SK-N-SH treated with all-trans-retinoic acid at 6 μM for 48 hours (cell line): ENCODE results near the gene COL23A1.

Experiments
- ATAC-seq: fragments of 200-7000 bp; cut with Tn5 transposase; 3 replicates; pipeline ENCODE4 v1.9.1; 2020; ENCODE audit warnings: mild to moderate bottlenecking, moderate library complexity
- ARNTL ChIP-seq: fragments of 450-650 bp; formaldehyde crosslinking; IDR thresholded peaks from 2 replicates; pipeline ENCODE4 v1.5.0; 2020; ENCODE audit warnings: low read depth, mild to moderate bottlenecking, moderate library complexity, borderline replicate concordance
- BACH2 ChIP-seq: fragments of 250-450 bp; sonication (Bioruptor Pico); IDR thresholded peaks from 2 replicates; pipeline ENCODE4 v1.9.0; 2021; ENCODE audit warnings: mild to moderate bottlenecking, borderline replicate concordance
- CSDC2 ChIP-seq: fragments of 250-450 bp; sonication (Bioruptor Pico); IDR thresholded peaks from 2 replicates; pipeline ENCODE4 v1.5.0; 2020; ENCODE audit warnings: mild to moderate bottlenecking, moderate library complexity
- CSRNP3 ChIP-seq: fragments of 250-450 bp; sonication (Bioruptor Pico); IDR thresholded peaks from 2 replicates; pipeline ENCODE4 v1.5.1; 2021; ENCODE audit warnings: mild to moderate bottlenecking, moderate library complexity
- ESRRG ChIP-seq: fragments of 250-450 bp; sonication (Bioruptor Pico); IDR thresholded peaks from 2 replicates; pipeline ENCODE4 v1.6.1; 2021; ENCODE audit warnings: mild to moderate bottlenecking
- GLIS3 ChIP-seq: fragments of 250-450 bp; sonication (Bioruptor Pico); IDR thresholded peaks from 2 replicates; pipeline ENCODE4 v1.5.0; 2020; ENCODE audit warnings: mild to moderate bottlenecking, moderate library complexity
- ISL1 ChIP-seq: fragments of 250-450 bp; sonication (Bioruptor Pico); IDR thresholded peaks from 2 replicates; pipeline ENCODE4 v2.1.2; 2022; ENCODE audit warnings: mild to moderate bottlenecking, moderate library complexity
- OSR1 ChIP-seq: fragments of 250-450 bp; sonication (Bioruptor Pico); IDR thresholded peaks from 2 replicates; pipeline ENCODE4 v1.8.0; 2022; ENCODE audit warnings: moderate library complexity, mild to moderate bottlenecking, inconsistent platforms
- PATZ1 ChIP-seq: fragments of 250-450 bp; sonication (Bioruptor Pico); IDR thresholded peaks from 2 replicates; pipeline ENCODE4 v1.8.0; 2020; ENCODE audit warnings: mild to moderate bottlenecking, moderate library complexity, borderline replicate concordance
- PPARA ChIP-seq: fragments of 250-450 bp; sonication (Bioruptor Pico); IDR thresholded peaks from 2 replicates; pipeline ENCODE4 v1.5.0; 2020; ENCODE audit warnings: mild to moderate bottlenecking, borderline replicate concordance
- RARB ChIP-seq: fragments of 250-450 bp; sonication (Bioruptor Pico); IDR thresholded peaks from 2 replicates; pipeline ENCODE4 v1.8.0; 2021; ENCODE audit warnings: mild to moderate bottlenecking, moderate library complexity
- SNAI2 ChIP-seq: fragments of 250-450 bp; sonication (Bioruptor Pico); IDR thresholded peaks from 2 replicates; pipeline ENCODE4 v1.5.0; 2020; ENCODE audit warnings: mild to moderate bottlenecking, moderate library complexity
- TCF4 ChIP-seq: fragments of 250-450 bp; sonication (Bioruptor Pico); IDR thresholded peaks from 2 replicates; pipeline ENCODE4 v1.8.0; 2021; ENCODE audit warnings: mild to moderate bottlenecking, moderate library complexity, borderline replicate concordance
- TOX ChIP-seq: fragments of 250-450 bp; sonication (Bioruptor Pico); IDR thresholded peaks from 2 replicates; pipeline ENCODE4 v1.8.0; 2021; ENCODE audit warnings: mild to moderate bottlenecking, moderate library complexity, borderline replicate concordance
- TSHZ2 ChIP-seq: fragments of 250-450 bp; sonication (Bioruptor Pico); IDR thresholded peaks from 2 replicates; pipeline ENCODE4 v1.5.0; 2020; ENCODE audit warnings: mild to moderate bottlenecking, moderate library complexity
- ZFP3 ChIP-seq: fragments of 250-450 bp; sonication (Bioruptor Pico); IDR thresholded peaks from 2 replicates; pipeline ENCODE4 v1.5.0; 2020; ENCODE audit warnings: mild to moderate bottlenecking, moderate library complexity
- ZNF565 ChIP-seq: fragments of 450-650 bp; formaldehyde crosslinking; conservative IDR thresholded peaks from 2 replicates; pipeline ENCODE4 v1.5.0; 2020; ENCODE audit warnings: low read depth, mild to moderate bottlenecking, moderate library complexity
- ZNF70 ChIP-seq: fragments of 450-650 bp; formaldehyde crosslinking; IDR thresholded peaks from 2 replicates; pipeline ENCODE4 v1.5.0; 2020; ENCODE audit warnings: mild to moderate bottlenecking, moderate library complexity

The COL23A1 gene

GRCh38 chr5:178392386-178392785 is 197.8 kb downstream of the COL23A1 start (continued):
- TF ChIP-seq PATZ1 (CRISPR knock-in tag) = no peak

- no peak for ATAC-seq
- TF ChIP-seq ZNF70 (CRISPR knock-in tag) (no peak), ZFP3 (CRISPR knock-in tag) (no peak), BACH2 (no peak), ARNTL (CRISPR knock-in tag) (no peak), SNAI2 (CRISPR knock-in tag) (no peak), ZNF565 (CRISPR knock-in tag) (no peak), OSR1 (no peak), CSDC2 (CRISPR knock-in tag) (no peak), TCF4 (CRISPR knock-in tag) (no peak), RARB (no peak), ESRRG (CRISPR knock-in tag) (no peak), PPARA (CRISPR knock-in tag) (no peak), GLIS3 (CRISPR knock-in tag) (no peak), PATZ1 (CRISPR knock-in tag) (no peak), CSRNP3 (no peak)
- TF ChIP-seq, all 23 proteins: peak for 0
Measured at GRCh38 chr5:178391480-178391879, 198.7 kb downstream of the COL23A1 start.

- no peak for ATAC-seq
- TF ChIP-seq OSR1 = no peak
- TF ChIP-seq ZNF70 (CRISPR knock-in tag) = no peak
- TF ChIP-seq SNAI2 (CRISPR knock-in tag) = no peak
- no peak for TF ChIP-seq ISL1 (CRISPR knock-in tag)
- no peak for TF ChIP-seq RARB
- no peak for TF ChIP-seq PATZ1 (CRISPR knock-in tag)
- no peak for TF ChIP-seq GLIS3 (CRISPR knock-in tag)
- no peak for TF ChIP-seq PPARA (CRISPR knock-in tag)
- TF ChIP-seq CSRNP3 = no peak
- no peak for TF ChIP-seq ARNTL (CRISPR knock-in tag)
- no peak for TF ChIP-seq CSDC2 (CRISPR knock-in tag)
- TF ChIP-seq TSHZ2 (CRISPR knock-in tag) = no peak
- no peak for TF ChIP-seq TOX (CRISPR knock-in tag)
- no peak for TF ChIP-seq ZFP3 (CRISPR knock-in tag)
- TF ChIP-seq ZNF565 (CRISPR knock-in tag) = no peak
Measured at GRCh38 chr5:178389796-178390195, 200.4 kb downstream of the COL23A1 start.
